Sigmoid colon (tissue), 7 donors: ENCODE data around the gene NAGS. TPM values are rescaled to one million over a fixed set of nuclear protein-coding genes. Genes with fewer than 3 reads are reported as not detected.
"Not testable (repeated sequence)": the region's sequence is repeated elsewhere in the genome, so short reads cannot be mapped to it uniquely, and the experiment has no call there.

Experiments used
- DNase-seq: peaks from one replicate; pipeline ENCODE4 v3.0.0-alpha.2; 2019
- H3K27ac ChIP-seq, 4 donors: fragments of 200-600 bp; sonication (generic); one replicate each; pipeline ENCODE4 v1.5.1; 2016 to 2019; ENCODE audit warnings: mild to moderate bottlenecking in 1 of 4
- H3K27me3 ChIP-seq, 3 donors: fragments of 200-600 bp; sonication (generic); one replicate each; pipeline ENCODE4 v1.5.1; 2019; ENCODE audit warnings: mild to moderate bottlenecking in 1 of 3
- H3K36me3 ChIP-seq, 4 donors: fragments of 200-600 bp; sonication (generic); one replicate each; pipeline ENCODE4 v1.5.1; 2016 to 2019
- H3K4me1 ChIP-seq, 4 donors: fragments of 200-600 bp; sonication (generic); one replicate each; pipeline ENCODE4 v1.5.1; 2017 to 2019
- H3K4me3 ChIP-seq, 4 donors: fragments of 200-600 bp; sonication (generic); one replicate each; pipeline ENCODE4 v1.5.1; 2017 to 2019; ENCODE audit warnings: mild to moderate bottlenecking in 2 of 4, moderate library complexity in 1 of 4
- H3K9me3 ChIP-seq, 4 donors: fragments of 200-600 bp in 3 of 4; sonication (generic) in 3 of 4; one replicate each; pipeline versions ENCODE4 v1.5.1 to v1.6.1; 2013 to 2019
- EP300 ChIP-seq, 4 donors: sonication (generic); formaldehyde crosslinking; IDR thresholded peaks; one replicate each; pipeline ENCODE4 v1.6.1; 2017; ENCODE audit warnings: antibody characterized with exemption in 4 of 4
- POLR2A ChIP-seq, 2 donors: fragments of 450-650 bp; IDR thresholded peaks; one replicate each; pipeline ENCODE4 v1.6.1; 2016; ENCODE audit warnings: antibody characterized with exemption in 2 of 2, mild to moderate bottlenecking in 2 of 2, moderate library complexity in 2 of 2
- POLR2AphosphoS5 ChIP-seq, 4 donors: sonication (generic); formaldehyde crosslinking; IDR thresholded peaks; one replicate each; pipeline ENCODE4 v1.6.1; 2017; ENCODE audit warnings: antibody characterized with exemption in 4 of 4
- WGBS, 2 donors: extraction: QIAGEN DNeasy Blood & Tissue Kit; methylation state at CpG; one replicate each; pipeline ENCODE4 v1.1.7; 2013; 5-methylcytosine and 5-hydroxymethylcytosine counted together
- intact Hi-C: fragments of 100-400 bp; cut with DNase I; formaldehyde crosslinking; loops from one replicate; pipeline ENCODE4 v1.15.1; 2023
- polyA plus RNA-seq, 3 donors: library from polyadenylated mRNA; stranded (reverse); fragments of 200-250 nt; gene quantifications; one replicate each; pipeline ENCODE4 v1.2.3, GENCODE V29; 2013
- total RNA-seq, 4 donors: library from RNA; depleted of rRNA; stranded (reverse); fragments of >200 nt; gene quantifications; one replicate each; pipeline ENCODE4 v1.1.0, GENCODE V29; 2016
- TF ChIP-seq, protein P1 (sequence below), 4 experiments: fragments of 450-650 bp in 3 of 4; fragments of 200-600 bp in 1 of 4; IDR thresholded peaks; one replicate each; pipeline ENCODE4 v1.5.1; 2016 to 2019; ENCODE audit warnings: antibody characterized with exemption in 4 of 4, mild to moderate bottlenecking in 3 of 4, moderate library complexity in 2 of 4
- donor health status: healthy with polysubstance abuse.
- donor health status: Bipolar disorder and iron deficiency.
- donor health status: healthy.

Gene NAGS
- total and polyA plus RNA-seq, 7 donors: 0.54 to 13.2 (median 1.4) TPM

GRCh38 chr17:43994272-43995149, 9.9 kb upstream of the NAGS start:
- intact Hi-C loops: loop anchor here (1.0 to 2.0 kb wide), 2 partner anchors 50 to 116 kb away; no protein-coding TSS in a partner anchor
- H3K27me3 ChIP-seq: peaks cover 0 to 22% (median 3%) of the 10 kb centered on the region in 3 donors
- H3K4me3 ChIP-seq: peak overlapping the region in 3 of 4 donors; percentile 16 to 35 (median 32)
- DNase-seq: peak; percentile 83
- no peaks in the 10 kb centered on the region for H3K36me3 ChIP-seq
- TF ChIP-seq EP300 (IDR thresholded peaks at IDR 0.05) (no peak), POLR2AphosphoS5 (IDR thresholded peaks at IDR 0.05) (no peak)
- TF ChIP-seq, protein P1, sequence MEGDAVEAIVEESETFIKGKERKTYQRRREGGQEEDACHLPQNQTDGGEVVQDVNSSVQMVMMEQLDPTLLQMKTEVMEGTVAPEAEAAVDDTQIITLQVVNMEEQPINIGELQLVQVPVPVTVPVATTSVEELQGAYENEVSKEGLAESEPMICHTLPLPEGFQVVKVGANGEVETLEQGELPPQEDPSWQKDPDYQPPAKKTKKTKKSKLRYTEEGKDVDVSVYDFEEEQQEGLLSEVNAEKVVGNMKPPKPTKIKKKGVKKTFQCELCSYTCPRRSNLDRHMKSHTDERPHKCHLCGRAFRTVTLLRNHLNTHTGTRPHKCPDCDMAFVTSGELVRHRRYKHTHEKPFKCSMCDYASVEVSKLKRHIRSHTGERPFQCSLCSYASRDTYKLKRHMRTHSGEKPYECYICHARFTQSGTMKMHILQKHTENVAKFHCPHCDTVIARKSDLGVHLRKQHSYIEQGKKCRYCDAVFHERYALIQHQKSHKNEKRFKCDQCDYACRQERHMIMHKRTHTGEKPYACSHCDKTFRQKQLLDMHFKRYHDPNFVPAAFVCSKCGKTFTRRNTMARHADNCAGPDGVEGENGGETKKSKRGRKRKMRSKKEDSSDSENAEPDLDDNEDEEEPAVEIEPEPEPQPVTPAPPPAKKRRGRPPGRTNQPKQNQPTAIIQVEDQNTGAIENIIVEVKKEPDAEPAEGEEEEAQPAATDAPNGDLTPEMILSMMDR (IDR thresholded peaks at IDR 0.05): peak; percentile 72 to 85 (median 76)
- 9% methylated on average over 52 of the region's 52 CpGs for WGBS, 2 donors
- no peak overlapping the region for H3K27ac ChIP-seq
- H3K4me1 ChIP-seq: peaks cover 0 to 9% (median 8%) of the 10 kb centered on the region in 4 donors
- H3K9me3 ChIP-seq: no peaks in the 10 kb centered on the region

GRCh38 chr17:43995150-43995471, 9.3 kb upstream of the NAGS start:
- H3K4me3 ChIP-seq: no peak overlapping the region
- H3K27ac ChIP-seq: no peak overlapping the region
- DNase-seq: no peak
- no peaks in the 10 kb centered on the region for H3K36me3 ChIP-seq
- 16 to 21% methylated on average over 12 of the region's 12 CpGs for WGBS, 2 donors
- H3K27me3 ChIP-seq: peaks cover 0 to 22% (median 3%) of the 10 kb centered on the region in 3 donors
- peaks cover 0 to 9% (median 8%) of the 10 kb centered on the region in 4 donors for H3K4me1 ChIP-seq
- no peak for TF ChIP-seq POLR2AphosphoS5 (IDR thresholded peaks at IDR 0.05)
- TF ChIP-seq, protein P1 (IDR thresholded peaks at IDR 0.05): no peak
- TF ChIP-seq POLR2A (IDR thresholded peaks at IDR 0.05): no peak
- TF ChIP-seq EP300 (IDR thresholded peaks at IDR 0.05): no peak
- H3K9me3 ChIP-seq: no peaks in the 10 kb centered on the region
- intact Hi-C loops: loop anchor here (1.0 to 2.0 kb wide), 2 partner anchors 51 to 116 kb away; no protein-coding TSS in a partner anchor

GRCh38 chr17:43997180-43997579, 7.2 kb upstream of the NAGS start:
- H3K36me3 ChIP-seq, H3K4me1 ChIP-seq, H3K9me3 ChIP-seq, H3K27ac ChIP-seq, H3K4me3 ChIP-seq, intact Hi-C loops, DNase-seq: not testable (repeated sequence)
- WGBS, 2 donors: 85 to 88% methylated on average over 5 of the region's 5 CpGs
- H3K27me3 ChIP-seq: peaks cover 3 to 22% (median 8%) of the 10 kb centered on the region in 3 donors

DNA sequence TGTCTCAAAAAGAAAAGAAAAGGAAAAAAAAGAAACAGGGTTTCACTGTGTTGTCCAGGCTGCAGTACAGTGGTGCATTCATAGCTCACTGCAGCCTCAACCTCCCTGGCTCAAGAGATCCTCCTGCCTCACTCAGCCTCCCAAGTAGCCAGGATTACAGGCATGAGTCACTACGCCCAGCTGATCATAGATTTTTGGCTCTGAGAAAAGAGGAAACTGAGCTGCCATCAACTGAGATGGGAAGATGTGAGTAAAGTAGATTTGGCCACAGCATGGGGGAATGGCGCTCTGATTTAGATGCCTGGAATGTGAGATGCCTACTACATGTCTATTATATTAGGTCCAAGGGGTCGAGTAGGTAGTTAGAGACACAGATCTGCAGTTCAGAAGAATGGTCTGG, 5.9 kb upstream of the NAGS start:
- H3K27ac ChIP-seq: no peak overlapping the region
- peaks cover 0 to 9% (median 8%) of the 10 kb centered on the region in 4 donors for H3K4me1 ChIP-seq
- no peak overlapping the region for H3K4me3 ChIP-seq
- no peaks in the 10 kb centered on the region for H3K36me3 ChIP-seq
- TF ChIP-seq POLR2A (IDR thresholded peaks at IDR 0.05): no peak
- TF ChIP-seq POLR2AphosphoS5 (IDR thresholded peaks at IDR 0.05): no peak
- no peak for TF ChIP-seq EP300 (IDR thresholded peaks at IDR 0.05)
- no peaks in the 10 kb centered on the region for H3K9me3 ChIP-seq
- no peak for DNase-seq
- WGBS, 2 donors: 83 to 86% methylated on average over 3 of the region's 3 CpGs
- peaks cover 3 to 22% (median 19%) of the 10 kb centered on the region in 3 donors for H3K27me3 ChIP-seq
- intact Hi-C loops: no loop called here

- no peaks in the 10 kb centered on the region for H3K9me3 ChIP-seq
- H3K27me3 ChIP-seq: peaks cover 3 to 24% (median 22%) of the 10 kb centered on the region in 3 donors
- H3K4me1 ChIP-seq: peaks cover 0 to 9% (median 8%) of the 10 kb centered on the region in 4 donors
- TF ChIP-seq EP300 (IDR thresholded peaks at IDR 0.05) (no peak), POLR2A (IDR thresholded peaks at IDR 0.05) (no peak), POLR2AphosphoS5 (IDR thresholded peaks at IDR 0.05) (no peak)
- TF ChIP-seq, protein P1 (IDR thresholded peaks at IDR 0.05): no peak
- H3K27ac ChIP-seq: no peak overlapping the region
- intact Hi-C loops: no loop called here
- H3K36me3 ChIP-seq: no peaks in the 10 kb centered on the region
- no peak for DNase-seq
- H3K4me3 ChIP-seq: no peak overlapping the region
- 84 to 91% methylated on average over 4 of the region's 4 CpGs for WGBS, 2 donors
Measured at GRCh38 chr17:43999024-43999423, 5.4 kb upstream of the NAGS start.
